Measurements from ENCODE around the gene QARS1. TPM values are rescaled to one million over a fixed set of nuclear protein-coding genes. Genes with fewer than 3 reads are reported as not detected.

The QARS1 gene
- total and polyA plus RNA-seq, 2 donors (not counting 1 experiment from before 2014, with no cell fraction given), result 282 to 426 TPM

DNA sequence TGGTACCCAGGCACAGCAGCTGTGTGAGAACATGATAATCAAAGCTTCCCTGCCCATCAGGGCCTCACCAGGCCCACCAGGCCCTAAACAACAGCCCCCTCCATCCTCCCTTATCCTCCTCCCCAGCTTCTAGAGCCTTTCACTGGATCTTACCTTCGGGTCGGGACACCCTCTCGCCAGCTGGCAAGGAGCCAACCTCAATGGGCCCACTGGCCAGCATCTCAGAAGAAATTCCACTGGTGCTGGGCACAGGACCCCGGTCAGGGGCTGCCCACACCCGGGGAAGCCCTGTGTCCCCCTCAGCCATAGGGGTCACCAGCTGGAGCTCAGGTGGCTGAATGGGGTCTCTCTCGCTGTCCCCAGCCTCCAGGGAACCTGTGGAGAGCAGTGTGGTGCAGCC is 6.8 kb upstream of the QARS1 start:
- H3K4me2 ChIP-seq (replicated peaks; ENCODE audit: low read depth, low read length, poor library complexity, severe bottlenecking), result no peak overlapping the region
- no peaks in the 10 kb centered on the region for H3K4me1 Mint-ChIP-seq
- CTCF ChIA-PET, result no interaction called here
- WGBS (ENCODE audit: insufficient coverage), result 92% methylated on average over 6 of the region's 6 CpGs
- H3K4me3 Mint-ChIP-seq, result no peak overlapping the region
- H3K36me3 ChIP-seq (replicated peaks in 1 of 2; ENCODE audit: control extremely low read depth in 1 of 2, control insufficient read depth in 1 of 2, extremely low read depth in 1 of 2, insufficient read depth in 2 of 2, low read length in 1 of 2), result peaks cover 0 to 77% of the 10 kb centered on the region in 2 experiments
- H3K27me3 Mint-ChIP-seq, result no peaks in the 10 kb centered on the region
- intact Hi-C loops (cut with micrococcal nuclease), result no loop called here
- no peak overlapping the region for H3K4me3 ChIP-seq (ENCODE audit: control extremely low read depth in 1 of 5, extremely low read depth in 1 of 5, insufficient read depth in 1 of 5, low read depth in 2 of 5, low read length in 4 of 5)
- H3K27ac Mint-ChIP-seq, result no peak overlapping the region
- H3K79me2 ChIP-seq (ENCODE audit: control insufficient read depth, insufficient read depth, low read length), result peaks cover 20% of the 10 kb centered on the region
- no peaks in the 10 kb centered on the region for H3K4me1 ChIP-seq (ENCODE audit: control insufficient read depth in 2 of 2, insufficient read depth in 2 of 2, low read length in 2 of 2)
- no peak overlapping the region for H2AFZ ChIP-seq (ENCODE audit: insufficient read depth, low read depth, low read length, poor library complexity, severe bottlenecking)
- no peak for DNase-seq
- no peaks in the 10 kb centered on the region for H3K27me3 ChIP-seq (replicated peaks in 1 of 4; ENCODE audit: control extremely low read depth in 1 of 4, control insufficient read depth in 3 of 4, insufficient read depth in 4 of 4, low read length in 3 of 4)
- no peak for ATAC-seq (ENCODE audit: low read depth)
- peaks cover 5% of the 10 kb centered on the region for H4K20me1 ChIP-seq (ENCODE audit: control insufficient read depth, insufficient read depth, low read length, poor library complexity, severe bottlenecking)
- H3K9me3 ChIP-seq (ENCODE audit: control extremely low read depth in 1 of 3, control insufficient read depth in 2 of 3, insufficient read depth in 1 of 3, low read length in 2 of 3), result no peaks in the 10 kb centered on the region
- no peak for TF ChIP-seq EZH2 (IDR thresholded peaks at IDR 0.05; ENCODE audit: borderline replicate concordance, insufficient read depth, low read depth, low read length, poor library complexity, severe bottlenecking)
- TF ChIP-seq, protein P1, sequence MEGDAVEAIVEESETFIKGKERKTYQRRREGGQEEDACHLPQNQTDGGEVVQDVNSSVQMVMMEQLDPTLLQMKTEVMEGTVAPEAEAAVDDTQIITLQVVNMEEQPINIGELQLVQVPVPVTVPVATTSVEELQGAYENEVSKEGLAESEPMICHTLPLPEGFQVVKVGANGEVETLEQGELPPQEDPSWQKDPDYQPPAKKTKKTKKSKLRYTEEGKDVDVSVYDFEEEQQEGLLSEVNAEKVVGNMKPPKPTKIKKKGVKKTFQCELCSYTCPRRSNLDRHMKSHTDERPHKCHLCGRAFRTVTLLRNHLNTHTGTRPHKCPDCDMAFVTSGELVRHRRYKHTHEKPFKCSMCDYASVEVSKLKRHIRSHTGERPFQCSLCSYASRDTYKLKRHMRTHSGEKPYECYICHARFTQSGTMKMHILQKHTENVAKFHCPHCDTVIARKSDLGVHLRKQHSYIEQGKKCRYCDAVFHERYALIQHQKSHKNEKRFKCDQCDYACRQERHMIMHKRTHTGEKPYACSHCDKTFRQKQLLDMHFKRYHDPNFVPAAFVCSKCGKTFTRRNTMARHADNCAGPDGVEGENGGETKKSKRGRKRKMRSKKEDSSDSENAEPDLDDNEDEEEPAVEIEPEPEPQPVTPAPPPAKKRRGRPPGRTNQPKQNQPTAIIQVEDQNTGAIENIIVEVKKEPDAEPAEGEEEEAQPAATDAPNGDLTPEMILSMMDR (IDR thresholded peaks at IDR 0.05), result no peak
- no peak overlapping the region for H3K9ac ChIP-seq (ENCODE audit: low read length)
- no peaks in the 10 kb centered on the region for H3K9me3 Mint-ChIP-seq (ENCODE audit: insufficient read depth)
- H3K27ac ChIP-seq (ENCODE audit: low read length in 2 of 2), result no peak overlapping the region
- POLR2A ChIA-PET, result interaction anchor here (0.5 kb wide), 1 partner anchor 10 kb away, joined by 5 read pairs; no protein-coding TSS in a partner anchor

DNA sequence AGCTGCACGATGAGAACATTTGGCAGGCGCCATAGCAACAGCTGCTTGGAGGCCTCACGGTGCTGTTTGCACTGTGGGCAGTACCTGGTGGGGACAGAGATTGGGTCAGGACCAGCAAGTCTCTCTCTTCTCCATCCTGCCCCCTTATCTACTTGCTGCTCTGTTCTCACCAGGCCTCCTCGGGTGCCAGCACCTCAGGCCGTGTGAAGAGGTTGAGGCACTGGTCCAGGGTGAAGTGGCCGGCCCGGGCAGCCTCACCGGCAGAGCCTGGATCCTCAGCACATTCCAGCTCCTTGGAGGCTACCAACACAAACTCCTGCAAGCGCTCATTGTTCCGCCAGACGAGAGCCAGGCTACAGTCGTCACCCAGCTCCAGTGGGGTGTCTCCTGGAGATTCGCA is 6.2 kb upstream of the QARS1 start:
- Histone ChIP-seq H3K27ac (ENCODE audit: low read length in 2 of 2) (no peak overlapping the region), H3K79me2 (ENCODE audit: control insufficient read depth, insufficient read depth, low read length) (peaks cover 14% of the 10 kb centered on the region), H3K4me2 (replicated peaks; ENCODE audit: low read depth, low read length, poor library complexity, severe bottlenecking) (no peak overlapping the region), H3K27me3 (replicated peaks in 1 of 4; ENCODE audit: control extremely low read depth in 1 of 4, control insufficient read depth in 3 of 4, insufficient read depth in 4 of 4, low read length in 3 of 4) (no peaks in the 10 kb centered on the region), H2AFZ (ENCODE audit: insufficient read depth, low read depth, low read length, poor library complexity, severe bottlenecking) (no peak overlapping the region), H3K36me3 (replicated peaks in 1 of 2; ENCODE audit: control extremely low read depth in 1 of 2, control insufficient read depth in 1 of 2, extremely low read depth in 1 of 2, insufficient read depth in 2 of 2, low read length in 1 of 2) (peaks cover 0 to 71% of the 10 kb centered on the region in 2 experiments), H3K4me3 (ENCODE audit: control extremely low read depth in 1 of 5, extremely low read depth in 1 of 5, insufficient read depth in 1 of 5, low read depth in 2 of 5, low read length in 4 of 5) (no peak overlapping the region), H4K20me1 (ENCODE audit: control insufficient read depth, insufficient read depth, low read length, poor library complexity, severe bottlenecking) (peaks cover 5% of the 10 kb centered on the region), H3K4me1 (ENCODE audit: control insufficient read depth in 2 of 2, insufficient read depth in 2 of 2, low read length in 2 of 2) (no peaks in the 10 kb centered on the region), H3K9me3 (ENCODE audit: control extremely low read depth in 1 of 3, control insufficient read depth in 2 of 3, insufficient read depth in 1 of 3, low read length in 2 of 3) (no peaks in the 10 kb centered on the region), H3K9ac (ENCODE audit: low read length) (no peak overlapping the region)
- no peaks in the 10 kb centered on the region for H3K27me3 Mint-ChIP-seq
- CTCF ChIA-PET, result no interaction called here
- TF ChIP-seq, protein P1 (IDR thresholded peaks at IDR 0.05), result no peak
- no peak for TF ChIP-seq EZH2 (IDR thresholded peaks at IDR 0.05; ENCODE audit: borderline replicate concordance, insufficient read depth, low read depth, low read length, poor library complexity, severe bottlenecking)
- ATAC-seq (ENCODE audit: low read depth), result no peak
- intact Hi-C loops (cut with micrococcal nuclease), result no loop called here
- 97% methylated on average over 8 of the region's 13 CpGs for WGBS (ENCODE audit: insufficient coverage)
- H3K27ac Mint-ChIP-seq, result no peak overlapping the region
- no peaks in the 10 kb centered on the region for H3K9me3 Mint-ChIP-seq (ENCODE audit: insufficient read depth)
- H3K4me3 Mint-ChIP-seq, result no peak overlapping the region
- peaks cover 2% of the 10 kb centered on the region for H3K4me1 Mint-ChIP-seq
- POLR2A ChIA-PET, result no interaction called here
- DNase-seq, result no peak

Measured in B cell (primary cell).